SH-SY5Y (cell line): ENCODE measurements around the gene RTN4R.

Experiments
- GATA2 ChIP-seq: IDR thresholded peaks from 2 replicates; pipeline ENCODE4 v1.6.1; 2011; ENCODE audit warnings: mild to moderate bottlenecking, low read depth, low read length
- GATA3 ChIP-seq: IDR thresholded peaks from 2 replicates; pipeline ENCODE4 v1.6.1; 2011; ENCODE audit warnings: low read depth, mild to moderate bottlenecking, low read length, moderate library complexity

DNA sequence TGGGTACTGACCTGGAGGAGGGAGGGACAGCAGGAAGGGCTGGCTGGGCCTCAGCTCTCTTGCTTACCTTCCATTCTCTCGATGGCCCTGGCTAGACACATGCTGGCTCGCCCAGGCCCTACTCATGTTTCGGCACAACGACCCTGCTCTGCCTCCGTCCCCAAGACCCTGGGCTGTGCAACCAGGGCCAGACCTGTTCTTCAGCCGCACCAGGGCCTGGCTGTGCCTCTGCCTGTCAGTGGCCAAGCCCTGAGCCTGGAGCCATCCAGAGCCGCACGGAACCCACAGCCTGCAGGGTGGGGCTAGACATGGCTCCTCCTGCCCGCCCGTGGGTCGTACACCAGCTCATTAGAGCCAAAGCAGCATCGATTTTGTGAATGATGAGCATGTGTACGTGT lies 47.5 kb downstream of the RTN4R start:
- TF ChIP-seq GATA2 (no peak), GATA3 (no peak)
